GM12865 (cell line): ENCODE data around the gene MFAP2.

Source experiments
- DNase-seq: peaks from one replicate; pipeline ENCODE4 v3.0.0; 2010; ENCODE audit warnings: low read depth
- H3K4me3 ChIP-seq: 2 replicates; pipeline ENCODE4 v1.5.1; 2011; ENCODE audit warnings: mild to moderate bottlenecking, low read depth, low read length, control low read depth
- CTCF ChIP-seq: IDR thresholded peaks from 2 replicates; pipeline ENCODE4 v1.5.1; 2011; ENCODE audit warnings: low read length, control low read depth, low read depth, inconsistent platforms; ENCODE audit not compliant: insufficient read depth; ENCODE audit errors: missing control alignments

The MFAP2 gene

GRCh38 chr1:16980473-16981268, at the start of gene MFAP2:
Gene MFAP2, minus strand, starts transcription at chr1:16980620. Its CDS starts 2,347 bp downstream, at chr1:16978273.
- DNase-seq: no peak
- no peak within 1 kb of the TSS for H3K4me3 ChIP-seq
- no peak for TF ChIP-seq CTCF

- no peak for DNase-seq
- TF ChIP-seq CTCF: no peak
- no peak overlapping the region for H3K4me3 ChIP-seq
These were observed 49.8 kb upstream of the MFAP2 start for GRCh38 chr1:17030206-17030605.

GRCh38 chr1:17028662-17029188, 48.3 kb upstream of the MFAP2 start:
- H3K4me3 ChIP-seq: no peak overlapping the region
- no peak for DNase-seq
- no peak for TF ChIP-seq CTCF

GRCh38 chr1:17027900-17028299, 47.5 kb upstream of the MFAP2 start:
- TF ChIP-seq CTCF: no peak
- no peak overlapping the region for H3K4me3 ChIP-seq

GRCh38 chr1:17027403-17027802, 47.0 kb upstream of the MFAP2 start:
- no peak for DNase-seq
- no peak overlapping the region for H3K4me3 ChIP-seq
- no peak for TF ChIP-seq CTCF

More at GRCh38 chr1:17027900-17028299, 47.5 kb upstream of the MFAP2 start:
- no peak for DNase-seq

- no peak for DNase-seq
- H3K4me3 ChIP-seq: no peak overlapping the region
- no peak for TF ChIP-seq CTCF
These were observed 44.3 kb upstream of the MFAP2 start for GRCh38 chr1:17024721-17025120.

GRCh38 chr1:17023573-17023972, 43.2 kb upstream of the MFAP2 start:
- no peak overlapping the region for H3K4me3 ChIP-seq
- no peak for TF ChIP-seq CTCF
- no peak for DNase-seq
